ENCODE measurements around the gene PPFIA2. TPM values are rescaled to one million over a fixed set of nuclear protein-coding genes. Genes with fewer than 3 reads are reported as not detected.

The PPFIA2 gene
- not detected in 2 replicates for total RNA-seq

DNA sequence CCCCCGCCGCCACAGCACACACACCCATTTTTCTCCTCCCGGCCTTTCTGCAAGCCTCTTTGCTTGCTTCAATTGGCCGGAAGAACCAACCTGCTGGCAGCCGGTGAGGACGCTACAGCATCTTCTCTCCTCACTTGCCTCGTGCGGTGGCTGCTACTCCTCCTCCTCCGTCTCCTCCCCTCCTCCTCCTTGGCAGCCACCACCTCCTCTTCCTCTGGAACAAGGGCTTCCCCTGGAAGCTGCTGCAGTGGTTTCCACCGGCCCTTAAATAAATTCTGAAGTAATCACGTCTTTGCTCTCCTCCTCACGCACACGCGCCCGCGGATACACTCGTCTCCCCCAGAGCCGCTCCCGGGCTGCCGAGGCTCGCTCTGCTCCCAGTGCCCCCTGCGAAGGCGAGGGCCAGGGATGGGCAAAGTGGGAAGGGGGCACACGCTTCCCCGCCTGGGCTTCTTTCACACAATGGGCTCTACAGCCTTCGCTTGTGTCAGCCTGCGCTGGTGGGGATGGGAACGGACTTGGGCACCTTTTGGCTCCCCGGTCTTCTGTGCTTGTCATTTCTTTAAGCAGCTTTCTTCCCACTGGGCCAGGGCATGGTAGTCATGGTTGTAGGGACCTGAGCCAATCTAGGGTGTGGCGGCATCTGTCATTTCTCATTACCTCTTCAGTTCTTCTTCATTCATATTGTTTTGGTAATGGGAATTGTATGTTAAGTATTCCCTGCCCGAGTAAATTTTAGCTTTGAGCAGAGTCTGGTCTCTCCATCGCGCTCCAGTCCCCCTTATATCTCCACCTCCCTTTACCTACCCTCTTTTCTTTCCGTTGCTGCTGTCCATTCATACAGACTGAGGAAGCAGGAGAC is at the start of gene PPFIA2:
Gene PPFIA2, minus strand, starts transcription at position 161 of the 862 bp plus-strand sequence.
- intact Hi-C loops (cut with micrococcal nuclease) = no loop called here
- DNase-seq (no peak), ATAC-seq (ENCODE audit: low read depth) (no peak)
- ChIA-PET POLR2A (no interaction called here), CTCF (no interaction called here)
- no peak within 1 kb of the TSS for H3K27ac Mint-ChIP-seq
- H3K9me3 Mint-ChIP-seq = peaks cover 2% of the 10 kb centered on the region
- TF ChIP-seq, protein P1, sequence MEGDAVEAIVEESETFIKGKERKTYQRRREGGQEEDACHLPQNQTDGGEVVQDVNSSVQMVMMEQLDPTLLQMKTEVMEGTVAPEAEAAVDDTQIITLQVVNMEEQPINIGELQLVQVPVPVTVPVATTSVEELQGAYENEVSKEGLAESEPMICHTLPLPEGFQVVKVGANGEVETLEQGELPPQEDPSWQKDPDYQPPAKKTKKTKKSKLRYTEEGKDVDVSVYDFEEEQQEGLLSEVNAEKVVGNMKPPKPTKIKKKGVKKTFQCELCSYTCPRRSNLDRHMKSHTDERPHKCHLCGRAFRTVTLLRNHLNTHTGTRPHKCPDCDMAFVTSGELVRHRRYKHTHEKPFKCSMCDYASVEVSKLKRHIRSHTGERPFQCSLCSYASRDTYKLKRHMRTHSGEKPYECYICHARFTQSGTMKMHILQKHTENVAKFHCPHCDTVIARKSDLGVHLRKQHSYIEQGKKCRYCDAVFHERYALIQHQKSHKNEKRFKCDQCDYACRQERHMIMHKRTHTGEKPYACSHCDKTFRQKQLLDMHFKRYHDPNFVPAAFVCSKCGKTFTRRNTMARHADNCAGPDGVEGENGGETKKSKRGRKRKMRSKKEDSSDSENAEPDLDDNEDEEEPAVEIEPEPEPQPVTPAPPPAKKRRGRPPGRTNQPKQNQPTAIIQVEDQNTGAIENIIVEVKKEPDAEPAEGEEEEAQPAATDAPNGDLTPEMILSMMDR (IDR thresholded peaks at IDR 0.05) = no peak
- H3K36me3 Mint-ChIP-seq (ENCODE audit: low read depth) = no peaks in the 10 kb centered on the region
- H3K4me1 Mint-ChIP-seq = no peaks in the 10 kb centered on the region
- peaks cover 13% of the 10 kb centered on the region for H3K27me3 Mint-ChIP-seq
- no peak within 1 kb of the TSS for H3K4me3 Mint-ChIP-seq

DNA sequence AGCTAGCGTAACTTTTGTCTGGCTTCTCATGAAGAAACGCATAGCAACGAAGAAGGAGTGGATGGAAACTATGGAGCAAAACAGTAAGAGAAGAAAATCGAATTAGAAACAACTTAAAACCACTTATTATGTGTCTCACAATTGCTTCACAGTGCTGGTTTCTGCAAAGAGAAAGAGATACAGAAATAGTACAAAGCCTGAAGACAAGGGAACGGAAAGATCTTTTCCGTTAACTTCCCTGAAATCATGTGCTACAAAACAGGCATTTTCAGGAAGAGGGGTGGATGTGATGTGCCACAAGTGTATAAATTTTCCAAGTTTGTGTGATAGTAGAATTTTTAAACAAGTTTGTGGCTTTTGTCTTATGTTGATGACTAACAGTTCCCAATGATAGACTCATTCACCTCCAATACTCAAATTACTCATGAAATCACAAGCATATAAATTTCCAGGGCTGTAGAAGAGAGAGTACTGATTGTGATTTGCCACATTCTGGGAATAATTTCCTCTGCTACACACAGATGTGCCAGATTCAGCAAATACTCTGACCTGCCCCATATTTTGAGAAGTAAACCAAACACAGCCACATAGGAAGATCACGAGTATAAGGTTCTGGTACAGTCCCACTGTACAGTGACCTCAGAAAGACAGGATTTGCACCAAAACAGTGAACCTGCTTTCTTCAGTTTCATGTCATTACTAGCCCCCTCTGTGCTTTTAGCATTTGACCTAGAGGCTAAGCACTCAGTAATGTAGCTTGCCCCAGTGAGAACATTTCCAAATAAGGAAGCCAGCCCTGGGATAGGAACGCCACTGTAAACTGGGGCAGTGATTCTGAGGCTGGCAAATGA is 41.4 kb upstream of the PPFIA2 start:
- TF ChIP-seq, protein P1 (IDR thresholded peaks at IDR 0.05) = no peak
- H3K27ac Mint-ChIP-seq = no peak overlapping the region
- DNase-seq (no peak), ATAC-seq (ENCODE audit: low read depth) (no peak)
- intact Hi-C loops (cut with micrococcal nuclease) = no loop called here
- ChIA-PET CTCF (no interaction called here), POLR2A (no interaction called here)
- H3K9me3 Mint-ChIP-seq = no peaks in the 10 kb centered on the region
- no peaks in the 10 kb centered on the region for H3K4me1 Mint-ChIP-seq
- no peaks in the 10 kb centered on the region for H3K36me3 Mint-ChIP-seq (ENCODE audit: low read depth)
- no peak overlapping the region for H3K4me3 Mint-ChIP-seq
- H3K27me3 Mint-ChIP-seq = no peaks in the 10 kb centered on the region

DNA sequence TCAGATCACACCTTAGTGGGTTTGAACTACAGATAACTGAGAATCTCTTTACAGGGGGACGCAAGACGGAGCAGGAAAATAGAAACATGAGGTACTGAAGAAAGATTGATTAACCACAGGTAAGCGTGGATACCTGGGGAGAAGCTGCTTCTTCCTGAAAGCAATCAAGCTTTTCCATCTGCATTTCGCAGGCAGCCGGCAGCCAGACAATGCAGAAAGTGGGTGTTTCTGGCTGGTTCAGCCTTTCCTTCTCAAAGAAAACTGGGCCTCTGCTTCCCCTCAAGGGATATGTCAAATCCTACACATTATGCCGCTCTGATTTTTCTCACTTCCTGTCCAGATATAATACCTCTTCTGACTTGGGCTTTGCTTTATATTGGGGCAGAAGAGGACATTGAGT is 39.1 kb upstream of the PPFIA2 start:
- no peaks in the 10 kb centered on the region for H3K36me3 Mint-ChIP-seq (ENCODE audit: low read depth)
- POLR2A ChIA-PET = no interaction called here
- DNase-seq (no peak), ATAC-seq (ENCODE audit: low read depth) (no peak)
- no peaks in the 10 kb centered on the region for H3K4me1 Mint-ChIP-seq
- H3K27ac Mint-ChIP-seq = no peak overlapping the region
- no peak overlapping the region for H3K4me3 Mint-ChIP-seq
- no peaks in the 10 kb centered on the region for H3K27me3 Mint-ChIP-seq
- intact Hi-C loops (cut with micrococcal nuclease) = no loop called here
- TF ChIP-seq, protein P1 (IDR thresholded peaks at IDR 0.05) = no peak
- no peaks in the 10 kb centered on the region for H3K9me3 Mint-ChIP-seq
- CTCF ChIA-PET = no interaction called here

DNA sequence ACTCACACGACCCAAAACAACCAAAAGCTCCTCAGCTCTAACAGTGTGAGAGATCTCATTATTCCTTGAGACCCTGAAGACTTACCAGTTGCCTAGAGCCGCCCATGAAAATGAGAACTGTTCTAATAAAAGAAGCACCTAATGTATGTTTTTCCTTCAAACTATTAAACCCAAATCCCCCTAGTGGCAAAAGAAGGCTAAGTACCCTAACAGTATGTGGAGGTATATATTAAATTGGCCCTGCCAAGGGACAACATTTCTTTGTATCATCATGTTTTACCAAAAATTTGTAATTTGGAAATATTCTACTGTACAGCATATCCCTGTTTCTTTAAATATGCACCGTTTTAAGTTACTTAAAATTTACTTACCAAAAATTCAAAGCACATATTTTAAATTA is 38.0 kb upstream of the PPFIA2 start:
- Mint-ChIP-seq H3K9me3 (no peaks in the 10 kb centered on the region), H3K27me3 (no peaks in the 10 kb centered on the region), H3K4me3 (no peak overlapping the region), H3K4me1 (no peaks in the 10 kb centered on the region), H3K27ac (no peak overlapping the region), H3K36me3 (ENCODE audit: low read depth) (no peaks in the 10 kb centered on the region)
- TF ChIP-seq, protein P1 (IDR thresholded peaks at IDR 0.05) = no peak
- no peak for DNase-seq
- ChIA-PET POLR2A (no interaction called here), CTCF (no interaction called here)
- ATAC-seq (ENCODE audit: low read depth) = no peak
- intact Hi-C loops (cut with micrococcal nuclease) = no loop called here

DNA sequence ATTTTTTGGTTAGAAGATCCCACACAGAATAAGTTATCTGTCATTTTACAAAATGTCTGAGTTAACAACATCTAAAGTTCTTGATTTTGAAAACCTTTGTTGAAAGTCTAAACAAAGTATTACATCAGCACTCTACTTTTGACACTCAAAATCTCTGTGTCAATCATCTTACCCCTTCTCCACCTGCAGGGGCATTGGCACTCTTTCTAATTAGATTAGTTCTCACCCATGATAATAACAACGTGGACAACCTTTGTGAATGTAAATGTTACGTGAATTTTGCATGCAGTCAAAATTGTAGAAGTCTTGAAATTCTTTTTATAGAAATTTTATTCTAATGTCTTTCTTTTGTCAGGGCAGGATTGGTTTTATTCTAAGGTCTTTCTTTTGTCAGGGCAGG is 33.5 kb upstream of the PPFIA2 start:
- ATAC-seq (ENCODE audit: low read depth) (no peak), DNase-seq (no peak)
- Mint-ChIP-seq H3K36me3 (ENCODE audit: low read depth) (no peaks in the 10 kb centered on the region), H3K9me3 (no peaks in the 10 kb centered on the region), H3K27ac (no peak overlapping the region), H3K4me1 (no peaks in the 10 kb centered on the region), H3K27me3 (no peaks in the 10 kb centered on the region), H3K4me3 (no peak overlapping the region)
- ChIA-PET CTCF (no interaction called here), POLR2A (no interaction called here)
- TF ChIP-seq, protein P1 (IDR thresholded peaks at IDR 0.05) = no peak
- intact Hi-C loops (cut with micrococcal nuclease) = no loop called here

Data from activated B cell treated with CpG ODN at 0.5 μM for 24 hours (primary cell).